ENCODE results near the gene DDAH1.

- TF ChIP-seq POLR2AphosphoS5 (IDR thresholded peaks at IDR 0.05; ENCODE audit: insufficient read depth, low read depth, low read length) (no peak), CTCF (IDR thresholded peaks at IDR 0.05; ENCODE audit: extremely low read depth in 1 of 2, insufficient read depth in 1 of 2, low read depth in 1 of 2, low read length in 2 of 2) (no peak), MAX (IDR thresholded peaks at IDR 0.05; ENCODE audit: insufficient read depth, insufficient read length) (no peak), EZH2 (IDR thresholded peaks at IDR 0.05; ENCODE audit: borderline replicate concordance, low read depth, low read length, severe bottlenecking) (no peak), MYC (IDR thresholded peaks at IDR 0.05; ENCODE audit: low read depth, low read length) (no peak), JUN (IDR thresholded peaks at IDR 0.05; ENCODE audit: borderline replicate concordance, insufficient read depth, insufficient read length, low read depth) (no peak), POLR2A (IDR thresholded peaks at IDR 0.05; ENCODE audit: low read depth, low read length) (no peak), FOS (IDR thresholded peaks at IDR 0.05; ENCODE audit: borderline replicate concordance, insufficient read depth, low read length) (no peak)
Measured at GRCh38 chr1:85280636-85281035, 184.3 kb downstream of the DDAH1 start.
